SK-N-SH (cell line): Measurements from ENCODE around the gene MPP3. TPM values are rescaled to one million over a fixed set of nuclear protein-coding genes. Genes with fewer than 3 reads are reported as not detected.

Experiments used
- CTCF ChIA-PET: fragments of 300-600, 350-600 bp; formaldehyde crosslinking; extraction: SDS; loops from one replicate; lab custom pipeline; 2021; lab: Yijun Ruan, JAX
- POLR2A ChIA-PET: fragments of 350-600 bp; sonication (Branson Sonifier 250); formaldehyde crosslinking; extraction: SDS; loops from one replicate; lab custom pipeline; 2020; ENCODE audit warnings: antibody characterized with exemption, inconsistent platforms; lab: Yijun Ruan, JAX
- DNase-seq: peaks from one replicate; pipeline ENCODE4 v3.0.0; 2012
- H2AFZ ChIP-seq: fragments of 200-600 bp; sonication (generic); 2 replicates; pipeline ENCODE4 v1.8.1; 2016; ENCODE audit warnings: antibody characterized with exemption, mild to moderate bottlenecking, low read depth
- H3F3A ChIP-seq: fragments of 200-600 bp; sonication (generic); replicated peaks from 2 replicates; pipeline ENCODE3; 2016; ENCODE audit warnings: antibody characterized with exemption, mild to moderate bottlenecking; ENCODE audit not compliant: insufficient read depth
- H3K27ac ChIP-seq, 2 experiments: fragments of 200-500 bp in 1 of 2; fragments of 200-600 bp in 1 of 2; sonication (Bioruptor generic) in 1 of 2; sonication (generic), shearing (Covaris generic) in 1 of 2; 2 replicates each; pipeline versions ENCODE4 v1.5.1 to v1.6.1; 2014 to 2016; ENCODE audit warnings: low read depth in 2 of 2, inconsistent platforms in 1 of 2, low read length in 1 of 2, mild to moderate bottlenecking in 1 of 2, mixed read lengths in 1 of 2
- H3K27me3 ChIP-seq: fragments of 200-600 bp; sonication (generic), shearing (Covaris generic); 2 replicates; pipeline ENCODE4 v1.6.1; 2016; ENCODE audit warnings: mixed run types; ENCODE audit not compliant: insufficient read depth
- H3K36me3 ChIP-seq, 2 experiments: fragments of 200-500 bp in 1 of 2; fragments of 200-600 bp in 1 of 2; sonication (Bioruptor generic) in 1 of 2; sonication (generic) in 1 of 2; replicated peaks in 1 of 2; 2 replicates each; pipeline versions ENCODE3 to v1.5.1; 2014 to 2016; ENCODE audit warnings: low read length in 1 of 2, mild to moderate bottlenecking in 1 of 2; ENCODE audit not compliant: insufficient read depth in 2 of 2, control insufficient read depth in 1 of 2
- H3K4me1 ChIP-seq, 2 experiments: fragments of 200-500 bp in 1 of 2; fragments of 200-600 bp in 1 of 2; sonication (Bioruptor generic) in 1 of 2; sonication (generic), shearing (Covaris generic) in 1 of 2; 2 replicates each; pipeline versions ENCODE4 v1.5.1 to v1.6.1; 2014 to 2016; ENCODE audit warnings: low read depth in 1 of 2, low read length in 1 of 2, mixed run types in 1 of 2; ENCODE audit not compliant: insufficient read depth in 2 of 2, control insufficient read depth in 1 of 2
- H3K4me2 ChIP-seq: fragments of 200-600 bp; sonication (generic), shearing (Covaris generic); 2 replicates; pipeline ENCODE4 v1.6.1; 2017; ENCODE audit warnings: mixed run types
- H3K4me3 ChIP-seq, 2 experiments: fragments of 200-500 bp in 1 of 2; fragments of 200-600 bp in 1 of 2; sonication (Bioruptor generic) in 1 of 2; sonication (generic), shearing (Covaris generic) in 1 of 2; 2 replicates each; pipeline versions ENCODE4 v1.5.1 to v1.8.1; 2014 to 2016; ENCODE audit warnings: low read depth in 2 of 2, inconsistent platforms in 1 of 2, low read length in 1 of 2, mild to moderate bottlenecking in 1 of 2, mixed read lengths in 1 of 2, moderate library complexity in 1 of 2
- H3K79me2 ChIP-seq: fragments of 200-600 bp; sonication (generic); 2 replicates; pipeline ENCODE4 v1.8.1; 2017; ENCODE audit warnings: mild to moderate bottlenecking; ENCODE audit not compliant: insufficient read depth
- H3K9ac ChIP-seq: fragments of 200-600 bp; sonication (generic); 2 replicates; pipeline ENCODE4 v1.6.1; 2017; ENCODE audit warnings: mixed run types
- H3K9me2 ChIP-seq: fragments of 200-600 bp; sonication (generic); 2 replicates; pipeline ENCODE4 v1.6.1; 2017; ENCODE audit warnings: mixed run types
- H3K9me3 ChIP-seq: fragments of 200-600 bp; sonication (generic); 2 replicates; pipeline ENCODE4 v1.6.1; 2017; ENCODE audit warnings: mixed run types, mild to moderate bottlenecking, moderate library complexity
- H4K20me1 ChIP-seq: fragments of 200-600 bp; sonication (generic); 2 replicates; pipeline ENCODE4 v1.6.1; 2017; ENCODE audit warnings: mild to moderate bottlenecking, mixed run types; ENCODE audit not compliant: insufficient read depth
- CHD2 ChIP-seq: fragments of 150-350 bp; IDR thresholded peaks from 2 replicates; pipeline ENCODE4 v1.6.1; 2018; ENCODE audit warnings: low read length; ENCODE audit not compliant: partially characterized antibody
- EZH2phosphoT487 ChIP-seq: fragments of 200-600 bp; sonication (generic); IDR thresholded peaks from 2 replicates; pipeline ENCODE4 v1.6.1; 2017; ENCODE audit warnings: low read depth, mixed run types, mild to moderate bottlenecking, antibody characterized with exemption, moderate library complexity, borderline replicate concordance
- FOXJ3 ChIP-seq: sonication (generic); formaldehyde crosslinking; IDR thresholded peaks from 2 replicates; pipeline ENCODE4 v1.5.1; 2020; ENCODE audit warnings: mild to moderate bottlenecking, missing genetic modification reagents
- FOXM1 ChIP-seq: IDR thresholded peaks from 2 replicates; pipeline ENCODE4 v1.4.0; 2012; ENCODE audit warnings: low read depth, mild to moderate bottlenecking
- GATA2 ChIP-seq: sonication (generic); formaldehyde crosslinking; IDR thresholded peaks from 2 replicates; pipeline ENCODE4 v1.5.0; 2020; ENCODE audit warnings: mild to moderate bottlenecking, missing genetic modification reagents
- JUND ChIP-seq: IDR thresholded peaks from 2 replicates; pipeline ENCODE4 v1.4.0; 2012
- MEF2A ChIP-seq: IDR thresholded peaks from 2 replicates; pipeline ENCODE4 v1.4.0; 2012; ENCODE audit warnings: low read depth, borderline replicate concordance
- MXI1 ChIP-seq: IDR thresholded peaks from 2 replicates; pipeline ENCODE4 v1.6.1; 2012; ENCODE audit warnings: mild to moderate bottlenecking, low read depth, low read length, improper control_type of control experiment
- POLR2AphosphoS5 ChIP-seq: IDR thresholded peaks from 2 replicates; pipeline ENCODE4 v1.6.1; 2012; ENCODE audit warnings: low read depth, low read length
- RAD21 ChIP-seq: IDR thresholded peaks from 2 replicates; pipeline ENCODE4 v1.6.1; 2012; ENCODE audit warnings: mild to moderate bottlenecking, low read length
- RCOR1 ChIP-seq: fragments of 150-350 bp; IDR thresholded peaks from 2 replicates; pipeline ENCODE4 v1.6.1; 2017; ENCODE audit warnings: antibody characterized with exemption, low read length
- RFX5 ChIP-seq: IDR thresholded peaks from 2 replicates; pipeline ENCODE4 v1.6.1; 2012; ENCODE audit warnings: mild to moderate bottlenecking, improper control_type of control experiment, low read length
- RXRA ChIP-seq: IDR thresholded peaks from 2 replicates; pipeline ENCODE4 v1.4.0; 2012; ENCODE audit warnings: low read depth, mild to moderate bottlenecking, borderline replicate concordance
- SIN3A ChIP-seq: IDR thresholded peaks from 2 replicates; pipeline ENCODE4 v1.6.1; 2012; ENCODE audit warnings: low read depth, mild to moderate bottlenecking, low read length, moderate library complexity, borderline replicate concordance
- SMC3 ChIP-seq: IDR thresholded peaks from 2 replicates; pipeline ENCODE4 v1.6.1; 2012; ENCODE audit warnings: low read depth, low read length, improper control_type of control experiment
- TCF12 ChIP-seq: IDR thresholded peaks from 2 replicates; pipeline ENCODE4 v1.4.0; 2012
- TEAD4 ChIP-seq: IDR thresholded peaks from 2 replicates; pipeline ENCODE4 v1.4.0; 2012; ENCODE audit warnings: mild to moderate bottlenecking, borderline replicate concordance; ENCODE audit not compliant: insufficient read depth
- YY1 ChIP-seq: IDR thresholded peaks from 2 replicates; pipeline ENCODE4 v1.4.0; 2012; ENCODE audit warnings: low read depth, mild to moderate bottlenecking
- WGBS: methylation state at CpG from one replicate; pipeline ENCODE4 v1.1.6; 2017; ENCODE audit warnings: low lambda C conversion rate; 5-methylcytosine and 5-hydroxymethylcytosine counted together
- polyA plus RNA-seq, 3 experiments: library from polyadenylated mRNA; depleted of rRNA; stranded (reverse); fragments of >200 nt; gene quantifications; 2 replicates each; pipeline ENCODE4 v1.2.3, GENCODE V29; 2012
- TF ChIP-seq, protein P1 (sequence below): IDR thresholded peaks from 2 replicates; pipeline ENCODE4 v1.4.0; 2012; ENCODE audit warnings: low read depth, borderline replicate concordance
- TF ChIP-seq, protein P2 (sequence below): IDR thresholded peaks from 2 replicates; pipeline ENCODE4 v1.4.0; 2012; ENCODE audit warnings: low read depth
- TF ChIP-seq, protein P3 (sequence below): fragments of 200-600 bp; sonication (generic); IDR thresholded peaks from 2 replicates; pipeline ENCODE4 v1.6.1; 2017; ENCODE audit warnings: antibody characterized with exemption, mild to moderate bottlenecking, moderate library complexity

Gene MPP3
- polyA plus RNA-seq, 1 of the 3 experiments (the other 2 are of a cell fraction): 14.1 TPM

DNA sequence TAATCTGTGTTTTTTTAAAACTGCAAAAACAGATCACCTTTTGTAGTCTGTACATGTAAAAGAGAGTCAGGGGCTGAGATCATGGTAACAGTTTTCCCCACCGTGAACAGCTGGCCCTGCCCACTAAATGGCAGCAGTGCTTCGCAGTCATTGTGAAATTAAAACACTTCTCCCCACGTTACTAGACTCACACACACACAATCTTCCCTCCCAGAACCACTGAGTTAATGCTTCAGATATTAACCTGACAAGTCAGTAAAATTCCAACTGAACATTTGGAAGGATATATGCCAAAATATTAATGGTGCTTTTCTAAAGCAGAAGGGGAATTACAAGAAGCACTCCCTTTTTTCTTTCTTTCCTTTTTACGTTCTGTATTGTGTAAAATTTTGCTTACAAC is 12.8 kb upstream of the MPP3 start:
- H4K20me1 ChIP-seq: no peaks in the 10 kb centered on the region
- CTCF ChIA-PET: interaction anchor here (0.6 to 3.8 kb wide), 41 partner anchors 8 to 268 kb away, joined by 3 to 51 read pairs (median 5); partner anchors contain the start of genes CFAP97D1, DUSP3, MPP3 and PPY
- H3K4me2 ChIP-seq: no peak overlapping the region
- POLR2A ChIA-PET: interaction anchor here (0.8 to 1.4 kb wide), 2 partner anchors 67 to 78 kb away, joined by 4 read pairs; partner anchors contain the start of gene DUSP3
- TF ChIP-seq JUND: no peak
- no peak for TF ChIP-seq MEF2A
- H3K9me3 ChIP-seq: no peaks in the 10 kb centered on the region
- no peaks in the 10 kb centered on the region for H3K79me2 ChIP-seq
- no peaks in the 10 kb centered on the region for H3F3A ChIP-seq
- DNase-seq: no peak
- no peaks in the 10 kb centered on the region for H3K9me2 ChIP-seq
- 0 out of 2 replicates have a peak overlapping the region, but pooled peaks have one; percentile 48 for H2AFZ ChIP-seq
- no peak overlapping the region for H3K27ac ChIP-seq
- H3K4me3 ChIP-seq: no peak overlapping the region
- H3K4me1 ChIP-seq: peaks cover 0 to 3% of the 10 kb centered on the region in 2 experiments; a peak in 1 of 4 replicates
- H3K9ac ChIP-seq: no peak overlapping the region
- no peaks in the 10 kb centered on the region for H3K27me3 ChIP-seq
- WGBS: 66% methylated on average over 4 of the region's 4 CpGs
- H3K36me3 ChIP-seq: no peaks in the 10 kb centered on the region

DNA sequence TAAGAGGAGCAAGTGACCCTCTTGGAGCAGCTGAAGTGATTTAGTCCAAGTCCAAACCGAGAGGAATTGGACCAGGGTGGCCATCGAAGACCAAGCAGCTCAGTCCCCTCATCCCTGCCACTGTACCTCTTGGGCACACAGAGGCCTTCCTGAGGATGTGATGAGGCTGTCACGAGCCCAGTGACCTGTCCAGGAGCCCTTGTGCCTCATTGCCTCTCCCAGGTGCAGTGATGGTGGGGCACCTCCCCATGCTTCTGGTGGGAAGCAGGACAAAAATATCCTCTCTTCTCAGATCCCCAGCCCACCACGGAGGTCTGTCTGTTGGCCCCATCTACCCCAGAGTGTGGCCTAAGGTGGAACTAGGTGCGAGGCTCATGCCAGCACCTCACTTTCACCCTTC is 11.3 kb upstream of the MPP3 start:
- Histone ChIP-seq H3K27me3 (no peaks in the 10 kb centered on the region), H3F3A (peaks cover 3% of the 10 kb centered on the region), H3K9me3 (no peaks in the 10 kb centered on the region), H3K9ac (no peak overlapping the region), H3K79me2 (no peaks in the 10 kb centered on the region)
- CTCF ChIA-PET: interaction anchor here (1.1 to 3.8 kb wide), 3 partner anchors 35 to 66 kb away, joined by 3 to 33 read pairs (median 3); partner anchors contain the start of gene DUSP3
- TF ChIP-seq CHD2: no peak
- TF ChIP-seq JUND: no peak
- no peak for TF ChIP-seq TCF12
- no peak for TF ChIP-seq SIN3A
- TF ChIP-seq, all 33 proteins: peak for 0
- Histone ChIP-seq H3K4me2 (no peak overlapping the region), H3K9me2 (no peaks in the 10 kb centered on the region), H3K27ac (no peak overlapping the region), H4K20me1 (no peaks in the 10 kb centered on the region), H2AFZ (no peak overlapping the region), H3K4me3 (no peak overlapping the region), H3K4me1 (peaks cover 0 to 10% of the 10 kb centered on the region in 2 experiments; a peak in 1 of 4 replicates), H3K36me3 (no peaks in the 10 kb centered on the region)
- WGBS: 48% methylated on average over 4 of the region's 5 CpGs
- DNase-seq: no peak
- POLR2A ChIA-PET: no interaction called here

DNA sequence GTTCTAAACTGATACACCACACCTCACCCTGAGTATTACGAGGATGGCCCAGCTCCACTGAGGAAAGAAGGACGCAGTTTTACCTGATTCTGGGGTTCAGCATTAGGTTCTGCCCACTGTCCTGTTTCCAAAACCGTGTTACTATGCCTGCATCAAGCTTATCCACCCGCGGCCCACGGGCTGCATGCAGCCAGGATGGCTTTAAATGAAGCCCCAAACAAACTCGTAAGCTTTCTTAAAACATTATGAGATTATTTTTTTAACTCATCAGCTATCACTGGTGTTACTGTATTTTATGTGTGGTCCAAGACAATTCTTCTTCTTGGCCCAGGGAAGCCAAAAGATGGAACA is 10.0 kb upstream of the MPP3 start:
- H3K4me2 ChIP-seq: no peak overlapping the region
- peaks cover 0 to 10% of the 10 kb centered on the region in 2 experiments; a peak in 1 of 4 replicates for H3K4me1 ChIP-seq
- CTCF ChIA-PET: interaction anchor here (0.7 to 1.2 kb wide), 4 partner anchors 9 to 151 kb away, joined by 3 to 5 read pairs (median 4); no protein-coding TSS in a partner anchor
- no peaks in the 10 kb centered on the region for H3K9me3 ChIP-seq
- DNase-seq: no peak
- H4K20me1 ChIP-seq: no peaks in the 10 kb centered on the region
- no peak overlapping the region for H2AFZ ChIP-seq
- 72% methylated on average over 7 of the region's 7 CpGs for WGBS
- peaks cover 7% of the 10 kb centered on the region for H3F3A ChIP-seq
- POLR2A ChIA-PET: interaction anchor here (0.6 to 1.1 kb wide), 2 partner anchors 13 to 297 kb away, joined by 3 read pairs; partner anchors contain the start of gene ETV4
- no peak overlapping the region for H3K27ac ChIP-seq
- H3K27me3 ChIP-seq: no peaks in the 10 kb centered on the region
- TF ChIP-seq YY1 (no peak), SMC3 (no peak), RFX5 (no peak), POLR2AphosphoS5 (no peak), MXI1 (no peak), RXRA (no peak), RAD21 (no peak), GATA2 (CRISPR knock-in tag) (no peak), SIN3A (no peak), FOXM1 (no peak), TEAD4 (no peak), JUND (no peak), FOXJ3 (CRISPR knock-in tag) (no peak), RCOR1 (no peak), EZH2phosphoT487 (no peak)
- TF ChIP-seq, protein P1, sequence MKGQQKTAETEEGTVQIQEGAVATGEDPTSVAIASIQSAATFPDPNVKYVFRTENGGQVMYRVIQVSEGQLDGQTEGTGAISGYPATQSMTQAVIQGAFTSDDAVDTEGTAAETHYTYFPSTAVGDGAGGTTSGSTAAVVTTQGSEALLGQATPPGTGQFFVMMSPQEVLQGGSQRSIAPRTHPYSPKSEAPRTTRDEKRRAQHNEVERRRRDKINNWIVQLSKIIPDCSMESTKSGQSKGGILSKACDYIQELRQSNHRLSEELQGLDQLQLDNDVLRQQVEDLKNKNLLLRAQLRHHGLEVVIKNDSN: no peak
- TF ChIP-seq, protein P2, sequence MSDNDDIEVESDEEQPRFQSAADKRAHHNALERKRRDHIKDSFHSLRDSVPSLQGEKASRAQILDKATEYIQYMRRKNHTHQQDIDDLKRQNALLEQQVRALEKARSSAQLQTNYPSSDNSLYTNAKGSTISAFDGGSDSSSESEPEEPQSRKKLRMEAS: no peak
- TF ChIP-seq, protein P3, sequence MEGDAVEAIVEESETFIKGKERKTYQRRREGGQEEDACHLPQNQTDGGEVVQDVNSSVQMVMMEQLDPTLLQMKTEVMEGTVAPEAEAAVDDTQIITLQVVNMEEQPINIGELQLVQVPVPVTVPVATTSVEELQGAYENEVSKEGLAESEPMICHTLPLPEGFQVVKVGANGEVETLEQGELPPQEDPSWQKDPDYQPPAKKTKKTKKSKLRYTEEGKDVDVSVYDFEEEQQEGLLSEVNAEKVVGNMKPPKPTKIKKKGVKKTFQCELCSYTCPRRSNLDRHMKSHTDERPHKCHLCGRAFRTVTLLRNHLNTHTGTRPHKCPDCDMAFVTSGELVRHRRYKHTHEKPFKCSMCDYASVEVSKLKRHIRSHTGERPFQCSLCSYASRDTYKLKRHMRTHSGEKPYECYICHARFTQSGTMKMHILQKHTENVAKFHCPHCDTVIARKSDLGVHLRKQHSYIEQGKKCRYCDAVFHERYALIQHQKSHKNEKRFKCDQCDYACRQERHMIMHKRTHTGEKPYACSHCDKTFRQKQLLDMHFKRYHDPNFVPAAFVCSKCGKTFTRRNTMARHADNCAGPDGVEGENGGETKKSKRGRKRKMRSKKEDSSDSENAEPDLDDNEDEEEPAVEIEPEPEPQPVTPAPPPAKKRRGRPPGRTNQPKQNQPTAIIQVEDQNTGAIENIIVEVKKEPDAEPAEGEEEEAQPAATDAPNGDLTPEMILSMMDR: no peak
- no peak overlapping the region for H3K4me3 ChIP-seq
- H3K36me3 ChIP-seq: no peaks in the 10 kb centered on the region
- no peak overlapping the region for H3K9ac ChIP-seq
- no peaks in the 10 kb centered on the region for H3K9me2 ChIP-seq
- no peaks in the 10 kb centered on the region for H3K79me2 ChIP-seq
